ENCODE results near the gene AKIRIN1. TPM values are rescaled to one million over a fixed set of nuclear protein-coding genes. Genes with fewer than 3 reads are reported as not detected.

Gene AKIRIN1
- total RNA-seq, 1 experiment from 2014 or later = 80.0 TPM

- no peaks in the 10 kb centered on the region for H3K36me3 ChIP-seq (ENCODE audit: low read depth)
- no peaks in the 10 kb centered on the region for H3K79me2 ChIP-seq (ENCODE audit: low read depth)
- H3K4me3 ChIP-seq = no peak overlapping the region
- DNase-seq = no peak
- no peaks in the 10 kb centered on the region for H3K9me3 ChIP-seq (ENCODE audit: insufficient read depth, low read depth)
- ChIA-PET CTCF (no interaction called here), POLR2A (ENCODE audit: unreplicated experiment) (no interaction called here)
- no peaks in the 10 kb centered on the region for H3K9me2 ChIP-seq (ENCODE audit: insufficient read depth)
- peaks cover 2% of the 10 kb centered on the region; the same call in 1 of the 2 replicates for H3F3A ChIP-seq (ENCODE audit: insufficient read depth, low read depth)
- H3K27me3 ChIP-seq (ENCODE audit: insufficient read depth, low read depth) = no peaks in the 10 kb centered on the region
- H4K20me1 ChIP-seq (ENCODE audit: insufficient read depth) = no peaks in the 10 kb centered on the region
- BruUV-seq (replicated peaks) = no TSS peak
- no peak overlapping the region for H2AFZ ChIP-seq
- TF ChIP-seq EZH2 (IDR thresholded peaks at IDR 0.05; ENCODE audit: low read depth) = no peak
- TF ChIP-seq, protein P1, sequence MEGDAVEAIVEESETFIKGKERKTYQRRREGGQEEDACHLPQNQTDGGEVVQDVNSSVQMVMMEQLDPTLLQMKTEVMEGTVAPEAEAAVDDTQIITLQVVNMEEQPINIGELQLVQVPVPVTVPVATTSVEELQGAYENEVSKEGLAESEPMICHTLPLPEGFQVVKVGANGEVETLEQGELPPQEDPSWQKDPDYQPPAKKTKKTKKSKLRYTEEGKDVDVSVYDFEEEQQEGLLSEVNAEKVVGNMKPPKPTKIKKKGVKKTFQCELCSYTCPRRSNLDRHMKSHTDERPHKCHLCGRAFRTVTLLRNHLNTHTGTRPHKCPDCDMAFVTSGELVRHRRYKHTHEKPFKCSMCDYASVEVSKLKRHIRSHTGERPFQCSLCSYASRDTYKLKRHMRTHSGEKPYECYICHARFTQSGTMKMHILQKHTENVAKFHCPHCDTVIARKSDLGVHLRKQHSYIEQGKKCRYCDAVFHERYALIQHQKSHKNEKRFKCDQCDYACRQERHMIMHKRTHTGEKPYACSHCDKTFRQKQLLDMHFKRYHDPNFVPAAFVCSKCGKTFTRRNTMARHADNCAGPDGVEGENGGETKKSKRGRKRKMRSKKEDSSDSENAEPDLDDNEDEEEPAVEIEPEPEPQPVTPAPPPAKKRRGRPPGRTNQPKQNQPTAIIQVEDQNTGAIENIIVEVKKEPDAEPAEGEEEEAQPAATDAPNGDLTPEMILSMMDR (conservative IDR thresholded peaks at IDR 0.05) = no peak
- intact Hi-C loops (cut with micrococcal nuclease; ENCODE audit: unreplicated experiment) = no loop called here
- no peak overlapping the region for H3K4me2 ChIP-seq
- H3K4me1 ChIP-seq (replicated peaks; ENCODE audit: insufficient read depth) = no peaks in the 10 kb centered on the region
- H3K27ac ChIP-seq = no peak overlapping the region
Measured at GRCh38 chr1:39043513-39043912, 52.4 kb downstream of the AKIRIN1 start.

DNA sequence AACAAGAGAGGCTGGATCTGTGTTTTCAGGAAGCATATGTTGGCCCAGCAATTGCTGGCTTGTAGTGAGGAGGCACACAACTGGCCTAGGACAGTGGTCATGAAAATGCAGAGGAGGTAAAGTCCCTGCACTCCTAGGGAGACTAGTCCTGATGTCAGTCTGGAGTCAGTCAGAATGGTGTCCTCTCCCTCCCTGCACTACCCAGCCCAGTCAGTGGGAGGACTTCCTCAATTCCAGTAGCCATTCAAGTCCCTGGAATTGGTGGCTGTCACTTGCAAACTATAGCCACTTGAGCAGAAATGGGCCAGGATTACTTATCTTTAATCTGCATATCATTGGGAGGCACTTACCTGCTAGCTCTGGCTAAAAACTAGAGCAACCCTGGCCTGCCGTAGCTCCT lies 53.7 kb downstream of the AKIRIN1 start:
- no TSS peak for BruUV-seq (replicated peaks)
- H3K9me3 ChIP-seq (ENCODE audit: insufficient read depth, low read depth) = no peaks in the 10 kb centered on the region
- H3K4me1 ChIP-seq (replicated peaks; ENCODE audit: insufficient read depth) = no peaks in the 10 kb centered on the region
- H3K27me3 ChIP-seq (ENCODE audit: insufficient read depth, low read depth) = no peaks in the 10 kb centered on the region
- H3F3A ChIP-seq (ENCODE audit: insufficient read depth, low read depth) = no peaks in the 10 kb centered on the region; the same call in 1 of the 2 replicates
- no peaks in the 10 kb centered on the region for H3K36me3 ChIP-seq (ENCODE audit: low read depth)
- POLR2A ChIA-PET (ENCODE audit: unreplicated experiment) = no interaction called here
- no peak for DNase-seq
- no peak overlapping the region for H3K4me3 ChIP-seq
- H2AFZ ChIP-seq = no peak overlapping the region
- H4K20me1 ChIP-seq (ENCODE audit: insufficient read depth) = no peaks in the 10 kb centered on the region
- H3K79me2 ChIP-seq (ENCODE audit: low read depth) = no peaks in the 10 kb centered on the region
- H3K9me2 ChIP-seq (ENCODE audit: insufficient read depth) = no peaks in the 10 kb centered on the region
- CTCF ChIA-PET = no interaction called here
- H3K4me2 ChIP-seq = no peak overlapping the region
- no peak overlapping the region for H3K27ac ChIP-seq
- TF ChIP-seq EZH2 (IDR thresholded peaks at IDR 0.05; ENCODE audit: low read depth) = no peak
- TF ChIP-seq, protein P1 (conservative IDR thresholded peaks at IDR 0.05) = no peak
- intact Hi-C loops (cut with micrococcal nuclease; ENCODE audit: unreplicated experiment) = no loop called here

DNA sequence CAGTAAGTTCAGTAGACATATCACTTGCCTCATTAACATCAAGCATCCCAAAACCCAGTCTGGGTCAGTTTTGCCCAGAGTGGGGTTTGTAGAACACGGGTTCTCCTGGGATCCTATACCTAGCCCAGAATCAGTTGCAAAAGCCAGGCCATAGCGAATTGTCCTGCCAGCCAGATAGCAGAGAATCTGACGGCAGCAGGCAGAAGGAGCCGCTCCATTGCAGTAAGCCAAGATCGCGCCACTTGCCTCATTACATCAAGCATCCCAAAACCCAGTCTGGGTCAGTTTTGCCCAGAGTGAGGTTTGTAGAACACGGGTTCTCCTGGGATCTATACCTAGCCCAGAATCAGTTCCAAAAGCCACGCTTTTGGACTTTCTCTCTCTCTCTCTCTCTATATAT lies 54.2 kb downstream of the AKIRIN1 start:
- no TSS peak for BruUV-seq (replicated peaks)

More for the DNA sequence above, 54.2 kb downstream of the AKIRIN1 start:
- H3K4me2 ChIP-seq = no peak overlapping the region
- DNase-seq = no peak
- H3K36me3 ChIP-seq (ENCODE audit: low read depth) = no peaks in the 10 kb centered on the region
- no peaks in the 10 kb centered on the region for H3K4me1 ChIP-seq (replicated peaks; ENCODE audit: insufficient read depth)
- H2AFZ ChIP-seq = no peak overlapping the region
- no peak for TF ChIP-seq EZH2 (IDR thresholded peaks at IDR 0.05; ENCODE audit: low read depth)
- TF ChIP-seq, protein P1 (conservative IDR thresholded peaks at IDR 0.05) = no peak
- H3K9me2 ChIP-seq (ENCODE audit: insufficient read depth) = no peaks in the 10 kb centered on the region
- POLR2A ChIA-PET (ENCODE audit: unreplicated experiment) = no interaction called here
- H3K79me2 ChIP-seq (ENCODE audit: low read depth) = no peaks in the 10 kb centered on the region
- no peak overlapping the region for H3K27ac ChIP-seq
- H3K4me3 ChIP-seq = no peak overlapping the region
- intact Hi-C loops (cut with micrococcal nuclease; ENCODE audit: unreplicated experiment) = no loop called here
- H3K27me3 ChIP-seq (ENCODE audit: insufficient read depth, low read depth) = no peaks in the 10 kb centered on the region
- no peaks in the 10 kb centered on the region for H3K9me3 ChIP-seq (ENCODE audit: insufficient read depth, low read depth)
- H3F3A ChIP-seq (ENCODE audit: insufficient read depth, low read depth) = no peaks in the 10 kb centered on the region
- CTCF ChIA-PET = no interaction called here
- H4K20me1 ChIP-seq (ENCODE audit: insufficient read depth) = no peaks in the 10 kb centered on the region

All from PC-9 (cell line).